Measurements from ENCODE around the gene RPS16.

Gene RPS16

DNA sequence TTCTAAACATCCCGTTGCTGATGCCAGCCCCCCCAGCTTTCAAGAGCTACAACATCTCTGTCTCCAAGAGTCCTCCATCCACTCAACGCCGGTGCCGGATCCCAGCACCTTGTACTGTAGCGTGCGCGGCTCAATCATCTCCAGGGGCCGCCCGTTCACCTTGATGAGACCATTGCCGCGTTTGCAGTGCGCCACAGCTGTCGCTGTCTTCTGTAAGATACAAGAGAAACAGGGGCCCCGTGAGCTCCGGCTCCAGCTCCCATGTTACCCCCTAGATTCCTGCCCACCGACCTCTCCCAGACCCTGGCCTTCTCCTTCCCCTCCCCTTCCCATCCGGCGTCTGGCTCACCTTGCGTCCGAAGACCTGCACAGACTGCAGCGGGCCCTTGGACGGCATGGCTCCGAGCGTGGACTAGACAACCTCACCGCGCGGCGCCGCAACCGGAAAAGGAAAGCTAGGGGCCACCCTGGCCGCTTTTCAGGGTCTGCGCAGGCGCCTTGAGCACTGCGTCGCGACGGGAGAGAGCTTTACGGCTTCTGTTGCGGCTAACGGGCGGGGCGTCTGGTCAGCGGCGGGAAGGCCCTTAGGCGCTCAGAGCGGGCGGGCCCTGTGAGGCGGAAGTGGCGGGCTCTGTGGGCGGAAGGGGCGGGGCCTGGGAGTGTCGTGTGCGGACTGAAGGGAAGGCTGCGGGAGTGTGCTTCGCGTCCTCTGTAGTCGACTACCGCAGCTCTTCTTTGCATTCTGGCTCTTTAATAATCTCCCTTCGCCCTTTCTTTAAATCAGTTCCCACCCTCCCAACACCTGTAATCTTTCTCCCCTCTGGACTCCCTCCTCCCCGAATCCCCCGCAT, at the start of gene RPS16 (continued):
- TF ChIP-seq ZBTB10 (tag by site-specific recombination; IDR thresholded peaks at IDR 0.05) = 0 out of 2 replicates have a peak, but pooled peaks have one; percentile 57
- no peak for TF ChIP-seq HIC1 (tag by site-specific recombination; IDR thresholded peaks at IDR 0.05)
- no peak; the same call in 1 of the 2 replicates for TF ChIP-seq PRDM2 (tag by site-specific recombination; IDR thresholded peaks at IDR 0.05; ENCODE audit: borderline replicate concordance)
- peak; percentile 91 for TF ChIP-seq ZNF2 (tag by site-specific recombination; IDR thresholded peaks at IDR 0.05)
- no peak; the same call in 1 of the 2 replicates for TF ChIP-seq ZNF266 (tag by site-specific recombination; IDR thresholded peaks at IDR 0.05; ENCODE audit: low read depth)
- peak; percentile 62 for TF ChIP-seq ZNF394 (tag by site-specific recombination; IDR thresholded peaks at IDR 0.05; ENCODE audit: borderline replicate concordance)
- peak; percentile 79 for TF ChIP-seq BCL11A (tag by site-specific recombination; IDR thresholded peaks at IDR 0.05; ENCODE audit: low read depth)
- TF ChIP-seq KLF7 (tag by site-specific recombination; IDR thresholded peaks at IDR 0.05; ENCODE audit: borderline replicate concordance) = 0 out of 2 replicates have a peak, but pooled peaks have one; percentile 66
- TF ChIP-seq ZNF138 (tag by site-specific recombination; IDR thresholded peaks at IDR 0.05; ENCODE audit: borderline replicate concordance) = peak; percentile 56; the same call in 1 of the 2 replicates
- peak; percentile 52 for TF ChIP-seq ZBTB21 (tag by site-specific recombination; IDR thresholded peaks at IDR 0.05)
- peak; percentile 99 for TF ChIP-seq ZNF501 (tag by site-specific recombination; IDR thresholded peaks at IDR 0.05)
- TF ChIP-seq ZFP41 (tag by site-specific recombination; IDR thresholded peaks at IDR 0.05; ENCODE audit: borderline replicate concordance) = 0 out of 2 replicates have a peak, but pooled peaks have one; percentile 9
- TF ChIP-seq ELK4 (IDR thresholded peaks at IDR 0.05; ENCODE audit: borderline replicate concordance, low read depth, low read length) = peak; percentile 38; the same call in 1 of the 2 replicates
- no peak for TF ChIP-seq PRDM1 (tag by site-specific recombination; IDR thresholded peaks at IDR 0.05)
- TF ChIP-seq ZNF146 (tag by site-specific recombination; IDR thresholded peaks at IDR 0.05) = peak; percentile 36; the same call in 1 of the 2 replicates
- TF ChIP-seq ZNF747 (tag by site-specific recombination; IDR thresholded peaks at IDR 0.05) = no peak
- TF ChIP-seq ZNF311 (tag by site-specific recombination; IDR thresholded peaks at IDR 0.05; ENCODE audit: borderline replicate concordance) = no peak
- TF ChIP-seq OVOL3 (tag by site-specific recombination; IDR thresholded peaks at IDR 0.05) = peak; percentile 88; the same call in 1 of the 2 replicates
- no peak for TF ChIP-seq ZNF473 (tag by site-specific recombination; IDR thresholded peaks at IDR 0.05)
- TF ChIP-seq ZBTB26 (tag by site-specific recombination; optimal IDR thresholded peaks at IDR 0.05) = peak; percentile 70
- TF ChIP-seq ZNF660 (tag by site-specific recombination; IDR thresholded peaks at IDR 0.05) = peak; percentile 80
- TF ChIP-seq ZBTB48 (tag by site-specific recombination; IDR thresholded peaks at IDR 0.05) = peak; percentile 83
- TF ChIP-seq ZSCAN30 (tag by site-specific recombination; IDR thresholded peaks at IDR 0.05) = peak; percentile 79
- no peak for TF ChIP-seq ZNF184 (tag by site-specific recombination; IDR thresholded peaks at IDR 0.05)
- TF ChIP-seq SETDB1 (IDR thresholded peaks at IDR 0.05; ENCODE audit: insufficient read length, low read length) = no peak
